HepG2 (cell line): ENCODE results near the gene CISD3. TPM values are rescaled to one million over a fixed set of nuclear protein-coding genes. Genes with fewer than 3 reads are reported as not detected.
A peak's percentile ranks its signal among the peaks of the same experiment; 100 is the strongest.

Experiments used
- CEBPG ChIP-seq: IDR thresholded peaks from 2 replicates; pipeline ENCODE4 v1.6.1; 2016
- FOXC1 ChIP-seq: sonication (generic); formaldehyde crosslinking; IDR thresholded peaks from 2 replicates; pipeline ENCODE4 v1.8.0; 2022; ENCODE audit warnings: mild to moderate bottlenecking, missing genetic modification reagents, borderline replicate concordance
- MAF1 ChIP-seq: sonication (generic); formaldehyde crosslinking; IDR thresholded peaks from 2 replicates; pipeline ENCODE4 v1.5.0; 2020; ENCODE audit warnings: missing genetic modification reagents, borderline replicate concordance
- NAIF1 ChIP-seq: sonication (generic); formaldehyde crosslinking; IDR thresholded peaks from 2 replicates; pipeline ENCODE4 v1.5.0; 2020; ENCODE audit warnings: mild to moderate bottlenecking, missing genetic modification reagents, borderline replicate concordance
- POLR2G ChIP-seq: fragments of 200-400 bp; formaldehyde crosslinking; IDR thresholded peaks from 2 replicates; pipeline ENCODE4 v1.6.1; 2018; ENCODE audit warnings: mild to moderate bottlenecking, low read depth, low read length, moderate library complexity
- SNAPC2 ChIP-seq: sonication (generic); formaldehyde crosslinking; IDR thresholded peaks from 2 replicates; pipeline ENCODE4 v1.8.1; 2022; ENCODE audit warnings: mild to moderate bottlenecking, missing genetic modification reagents
- TP53 ChIP-seq: sonication (generic); formaldehyde crosslinking; conservative IDR thresholded peaks from 2 replicates; pipeline ENCODE4 v1.4.0; 2020; ENCODE audit warnings: missing genetic modification reagents
- ZNF275 ChIP-seq: sonication (generic); formaldehyde crosslinking; IDR thresholded peaks from 2 replicates; pipeline ENCODE4 v1.8.0; 2022; ENCODE audit warnings: missing genetic modification reagents, mild to moderate bottlenecking, inconsistent platforms, borderline replicate concordance
- ZNF550 ChIP-seq: sonication (generic); formaldehyde crosslinking; IDR thresholded peaks from 2 replicates; pipeline ENCODE4 v1.4.0; 2020; ENCODE audit warnings: mild to moderate bottlenecking, missing genetic modification reagents, borderline replicate concordance
- ZNF644 ChIP-seq: IDR thresholded peaks from 2 replicates; pipeline ENCODE4 v1.6.1; 2016; ENCODE audit warnings: low read depth
- ZNF709 ChIP-seq: sonication (generic); formaldehyde crosslinking; IDR thresholded peaks from 2 replicates; pipeline ENCODE4 v1.5.0; 2020; ENCODE audit warnings: mild to moderate bottlenecking, missing genetic modification reagents
- ZNF782 ChIP-seq: sonication (generic); formaldehyde crosslinking; IDR thresholded peaks from 2 replicates; pipeline ENCODE4 v1.4.0; 2020; ENCODE audit warnings: missing genetic modification reagents, mild to moderate bottlenecking, borderline replicate concordance
- polyA plus RNA-seq, 8 experiments: library from polyadenylated mRNA; depleted of rRNA in 3 of 8; stranded (reverse) in 7 of 8; unstranded in 1 of 8; fragments of >200 nt; fragmentation: Illumina TruSeq in 4 of 8; extraction: Trizol in 4 of 8; gene quantifications; 2 replicates each; pipeline versions ENCODE4 v1.2.1 to v1.2.3, GENCODE V29; 2011 to 2016; ENCODE audit warnings: low read depth in 4 of 8, missing spikeins in 1 of 8, mixed read lengths in 1 of 8; ENCODE audit not compliant: insufficient read depth in 1 of 8
- total RNA-seq, 5 experiments: library from RNA; depleted of rRNA; stranded (reverse); fragments of >200 nt; fragmentation: Illumina TruSeq; extraction: Trizol; gene quantifications; 2 replicates each; pipeline ENCODE4 v1.2.3, GENCODE V29; 2016; ENCODE audit warnings: low read depth in 1 of 5
- TF ChIP-seq, protein P1 (sequence below), 2 experiments: sonication (generic) in 1 of 2; formaldehyde crosslinking in 1 of 2; IDR thresholded peaks; 2 replicates each; pipeline versions ENCODE4 v1.4.0 to v1.6.1; 2018 to 2020; ENCODE audit warnings: missing genetic modification reagents in 2 of 2, borderline replicate concordance in 1 of 2, low read depth in 1 of 2, mild to moderate bottlenecking in 1 of 2, missing biosample characterization in 1 of 2
- TF ChIP-seq, protein P2 (sequence below): sonication (generic); formaldehyde crosslinking; IDR thresholded peaks from 2 replicates; pipeline ENCODE4 v1.9.0; 2021; ENCODE audit warnings: mild to moderate bottlenecking, missing genetic modification reagents
- TF ChIP-seq, protein P3 (sequence below): sonication (generic); formaldehyde crosslinking; IDR thresholded peaks from 2 replicates; pipeline ENCODE4 v1.8.1; 2022; ENCODE audit warnings: mild to moderate bottlenecking, missing genetic modification reagents
- TF ChIP-seq, protein P4 (sequence below): sonication (generic); formaldehyde crosslinking; IDR thresholded peaks from 2 replicates; pipeline ENCODE4 v1.5.1; 2020; ENCODE audit warnings: missing genetic modification reagents, mild to moderate bottlenecking, borderline replicate concordance

Gene CISD3
- total and polyA plus RNA-seq, 2 of the 13 experiments (the other 11 are each of a cell fraction or from before 2014, with no cell fraction given): 30.0 to 34.1 TPM

GRCh38 chr17:38747463-38748148 is 17.5 kb downstream of the CISD3 start (continued):
- TF ChIP-seq, protein P1, sequence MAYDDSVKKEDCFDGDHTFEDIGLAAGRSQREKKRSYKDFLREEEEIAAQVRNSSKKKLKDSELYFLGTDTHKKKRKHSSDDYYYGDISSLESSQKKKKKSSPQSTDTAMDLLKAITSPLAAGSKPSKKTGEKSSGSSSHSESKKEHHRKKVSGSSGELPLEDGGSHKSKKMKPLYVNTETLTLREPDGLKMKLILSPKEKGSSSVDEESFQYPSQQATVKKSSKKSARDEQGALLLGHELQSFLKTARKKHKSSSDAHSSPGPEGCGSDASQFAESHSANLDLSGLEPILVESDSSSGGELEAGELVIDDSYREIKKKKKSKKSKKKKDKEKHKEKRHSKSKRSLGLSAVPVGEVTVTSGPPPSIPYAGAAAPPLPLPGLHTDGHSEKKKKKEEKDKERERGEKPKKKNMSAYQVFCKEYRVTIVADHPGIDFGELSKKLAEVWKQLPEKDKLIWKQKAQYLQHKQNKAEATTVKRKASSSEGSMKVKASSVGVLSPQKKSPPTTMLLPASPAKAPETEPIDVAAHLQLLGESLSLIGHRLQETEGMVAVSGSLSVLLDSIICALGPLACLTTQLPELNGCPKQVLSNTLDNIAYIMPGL (CRISPR knock-in tag; IDR thresholded peaks at IDR 0.05; ENCODE audit: borderline replicate concordance in 1 of 2, low read depth in 1 of 2): peak; percentile 78 to 84; a peak in 3 of 4 replicates
- TF ChIP-seq, protein P2, sequence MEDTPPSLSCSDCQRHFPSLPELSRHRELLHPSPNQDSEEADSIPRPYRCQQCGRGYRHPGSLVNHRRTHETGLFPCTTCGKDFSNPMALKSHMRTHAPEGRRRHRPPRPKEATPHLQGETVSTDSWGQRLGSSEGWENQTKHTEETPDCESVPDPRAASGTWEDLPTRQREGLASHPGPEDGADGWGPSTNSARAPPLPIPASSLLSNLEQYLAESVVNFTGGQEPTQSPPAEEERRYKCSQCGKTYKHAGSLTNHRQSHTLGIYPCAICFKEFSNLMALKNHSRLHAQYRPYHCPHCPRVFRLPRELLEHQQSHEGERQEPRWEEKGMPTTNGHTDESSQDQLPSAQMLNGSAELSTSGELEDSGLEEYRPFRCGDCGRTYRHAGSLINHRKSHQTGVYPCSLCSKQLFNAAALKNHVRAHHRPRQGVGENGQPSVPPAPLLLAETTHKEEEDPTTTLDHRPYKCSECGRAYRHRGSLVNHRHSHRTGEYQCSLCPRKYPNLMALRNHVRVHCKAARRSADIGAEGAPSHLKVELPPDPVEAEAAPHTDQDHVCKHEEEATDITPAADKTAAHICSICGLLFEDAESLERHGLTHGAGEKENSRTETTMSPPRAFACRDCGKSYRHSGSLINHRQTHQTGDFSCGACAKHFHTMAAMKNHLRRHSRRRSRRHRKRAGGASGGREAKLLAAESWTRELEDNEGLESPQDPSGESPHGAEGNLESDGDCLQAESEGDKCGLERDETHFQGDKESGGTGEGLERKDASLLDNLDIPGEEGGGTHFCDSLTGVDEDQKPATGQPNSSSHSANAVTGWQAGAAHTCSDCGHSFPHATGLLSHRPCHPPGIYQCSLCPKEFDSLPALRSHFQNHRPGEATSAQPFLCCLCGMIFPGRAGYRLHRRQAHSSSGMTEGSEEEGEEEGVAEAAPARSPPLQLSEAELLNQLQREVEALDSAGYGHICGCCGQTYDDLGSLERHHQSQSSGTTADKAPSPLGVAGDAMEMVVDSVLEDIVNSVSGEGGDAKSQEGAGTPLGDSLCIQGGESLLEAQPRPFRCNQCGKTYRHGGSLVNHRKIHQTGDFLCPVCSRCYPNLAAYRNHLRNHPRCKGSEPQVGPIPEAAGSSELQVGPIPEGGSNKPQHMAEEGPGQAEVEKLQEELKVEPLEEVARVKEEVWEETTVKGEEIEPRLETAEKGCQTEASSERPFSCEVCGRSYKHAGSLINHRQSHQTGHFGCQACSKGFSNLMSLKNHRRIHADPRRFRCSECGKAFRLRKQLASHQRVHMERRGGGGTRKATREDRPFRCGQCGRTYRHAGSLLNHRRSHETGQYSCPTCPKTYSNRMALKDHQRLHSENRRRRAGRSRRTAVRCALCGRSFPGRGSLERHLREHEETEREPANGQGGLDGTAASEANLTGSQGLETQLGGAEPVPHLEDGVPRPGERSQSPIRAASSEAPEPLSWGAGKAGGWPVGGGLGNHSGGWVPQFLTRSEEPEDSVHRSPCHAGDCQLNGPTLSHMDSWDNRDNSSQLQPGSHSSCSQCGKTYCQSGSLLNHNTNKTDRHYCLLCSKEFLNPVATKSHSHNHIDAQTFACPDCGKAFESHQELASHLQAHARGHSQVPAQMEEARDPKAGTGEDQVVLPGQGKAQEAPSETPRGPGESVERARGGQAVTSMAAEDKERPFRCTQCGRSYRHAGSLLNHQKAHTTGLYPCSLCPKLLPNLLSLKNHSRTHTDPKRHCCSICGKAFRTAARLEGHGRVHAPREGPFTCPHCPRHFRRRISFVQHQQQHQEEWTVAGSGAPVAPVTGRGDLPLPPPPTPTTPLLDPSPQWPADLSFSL (CRISPR knock-in tag): no peak
- TF ChIP-seq MAF1 (CRISPR knock-in tag): no peak
- no peak for TF ChIP-seq ZNF644
- TF ChIP-seq, protein P3, sequence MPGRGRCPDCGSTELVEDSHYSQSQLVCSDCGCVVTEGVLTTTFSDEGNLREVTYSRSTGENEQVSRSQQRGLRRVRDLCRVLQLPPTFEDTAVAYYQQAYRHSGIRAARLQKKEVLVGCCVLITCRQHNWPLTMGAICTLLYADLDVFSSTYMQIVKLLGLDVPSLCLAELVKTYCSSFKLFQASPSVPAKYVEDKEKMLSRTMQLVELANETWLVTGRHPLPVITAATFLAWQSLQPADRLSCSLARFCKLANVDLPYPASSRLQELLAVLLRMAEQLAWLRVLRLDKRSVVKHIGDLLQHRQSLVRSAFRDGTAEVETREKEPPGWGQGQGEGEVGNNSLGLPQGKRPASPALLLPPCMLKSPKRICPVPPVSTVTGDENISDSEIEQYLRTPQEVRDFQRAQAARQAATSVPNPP: no peak
- TF ChIP-seq POLR2G: no peak
- TF ChIP-seq ZNF709: no peak
- no peak for TF ChIP-seq CEBPG (CRISPR knock-in tag)
- TF ChIP-seq, protein P4, sequence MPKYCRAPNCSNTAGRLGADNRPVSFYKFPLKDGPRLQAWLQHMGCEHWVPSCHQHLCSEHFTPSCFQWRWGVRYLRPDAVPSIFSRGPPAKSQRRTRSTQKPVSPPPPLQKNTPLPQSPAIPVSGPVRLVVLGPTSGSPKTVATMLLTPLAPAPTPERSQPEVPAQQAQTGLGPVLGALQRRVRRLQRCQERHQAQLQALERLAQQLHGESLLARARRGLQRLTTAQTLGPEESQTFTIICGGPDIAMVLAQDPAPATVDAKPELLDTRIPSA: no peak
- no peak for TF ChIP-seq NAIF1
- no peak for TF ChIP-seq SNAPC2
- TF ChIP-seq ZNF275 (CRISPR knock-in tag): no peak
- no peak for TF ChIP-seq TP53
- peak; percentile 72; the same call in 1 of the 2 replicates for TF ChIP-seq ZNF782 (CRISPR knock-in tag)
- no peak for TF ChIP-seq ZNF550 (CRISPR knock-in tag)
- peak; percentile 70 for TF ChIP-seq FOXC1 (CRISPR knock-in tag)
